Nephron progenitor cell (in vitro differentiated cells): ENCODE data around the gene ITGA6.

Source experiments
- DNase-seq: peaks from one replicate; pipeline ENCODE4 v3.0.0; 2021
- H3K27ac Mint-ChIP-seq: 2 replicates; pipeline ENCODE4 v1.8.0; 2021; ENCODE audit warnings: mild to moderate bottlenecking, moderate library complexity, mixed read lengths
- H3K27me3 Mint-ChIP-seq: 2 replicates; pipeline ENCODE4 v1.8.0; 2021; ENCODE audit warnings: mild to moderate bottlenecking, low read depth, mixed read lengths; ENCODE audit not compliant: poor library complexity
- H3K36me3 Mint-ChIP-seq: 2 replicates; pipeline ENCODE4 v1.8.0; 2021; ENCODE audit warnings: low read depth, mixed read lengths
- H3K4me1 Mint-ChIP-seq: 2 replicates; pipeline ENCODE4 v1.8.0; 2021; ENCODE audit warnings: mixed read lengths
- H3K4me3 Mint-ChIP-seq: 2 replicates; pipeline ENCODE4 v1.8.0; 2021; ENCODE audit warnings: mild to moderate bottlenecking, moderate library complexity, mixed read lengths
- H3K9me3 Mint-ChIP-seq: 2 replicates; pipeline ENCODE4 v1.8.0; 2021; ENCODE audit warnings: mild to moderate bottlenecking, moderate library complexity, mixed read lengths
- CTCF ChIP-seq: fragments of 200-600 bp; sonication (generic); IDR thresholded peaks from 2 replicates; pipeline ENCODE4 v1.5.0; 2021; ENCODE audit warnings: antibody characterized with exemption

The ITGA6 gene

GRCh38 chr2:172423160-172423559, 4.2 kb upstream of the ITGA6 start:
- H3K36me3 Mint-ChIP-seq: no peaks in the 10 kb centered on the region
- H3K27me3 Mint-ChIP-seq: peaks cover 36% of the 10 kb centered on the region
- no peak for TF ChIP-seq CTCF
- no peak overlapping the region for H3K4me3 Mint-ChIP-seq
- DNase-seq: no peak
- peaks cover 5% of the 10 kb centered on the region for H3K9me3 Mint-ChIP-seq
- H3K4me1 Mint-ChIP-seq: no peaks in the 10 kb centered on the region
- H3K27ac Mint-ChIP-seq: no peak overlapping the region

- H3K9me3 Mint-ChIP-seq: no peaks in the 10 kb centered on the region
- TF ChIP-seq CTCF: no peak
- H3K27ac Mint-ChIP-seq: no peak overlapping the region
- peaks cover 46% of the 10 kb centered on the region for H3K27me3 Mint-ChIP-seq
- peaks cover 17% of the 10 kb centered on the region for H3K4me1 Mint-ChIP-seq
- no peak overlapping the region for H3K4me3 Mint-ChIP-seq
- DNase-seq: no peak
- no peaks in the 10 kb centered on the region for H3K36me3 Mint-ChIP-seq
Observed at GRCh38 chr2:172425336-172425735, 2.0 kb upstream of the ITGA6 start.

GRCh38 chr2:172426635-172427255, 641 bp upstream of the ITGA6 start:
- no peak for DNase-seq
- H3K9me3 Mint-ChIP-seq: no peaks in the 10 kb centered on the region
- no peak overlapping the region for H3K27ac Mint-ChIP-seq
- H3K4me3 Mint-ChIP-seq: peak overlapping the region; percentile 78
- peaks cover 53% of the 10 kb centered on the region for H3K27me3 Mint-ChIP-seq
- peaks cover 17% of the 10 kb centered on the region for H3K4me1 Mint-ChIP-seq
- H3K36me3 Mint-ChIP-seq: no peaks in the 10 kb centered on the region
- no peak for TF ChIP-seq CTCF

- Mint-ChIP-seq H3K27me3 (peaks cover 55% of the 10 kb centered on the region), H3K4me3 (peak overlapping the region; percentile 86), H3K36me3 (no peaks in the 10 kb centered on the region), H3K9me3 (no peaks in the 10 kb centered on the region), H3K27ac (no peak overlapping the region), H3K4me1 (peaks cover 17% of the 10 kb centered on the region)
- DNase-seq: peak; percentile 52
- TF ChIP-seq CTCF: no peak
Observed at GRCh38 chr2:172427990-172428831, 825 bp downstream of the ITGA6 start.

GRCh38 chr2:172428832-172429210, 1.4 kb downstream of the ITGA6 start:
- Mint-ChIP-seq H3K9me3 (no peaks in the 10 kb centered on the region), H3K36me3 (no peaks in the 10 kb centered on the region), H3K4me3 (peak overlapping the region; percentile 86), H3K4me1 (peaks cover 17% of the 10 kb centered on the region), H3K27ac (peak overlapping the region; percentile 82), H3K27me3 (peaks cover 50% of the 10 kb centered on the region)
- DNase-seq: peak; percentile 10
- TF ChIP-seq CTCF: no peak
